NCI-H146 treated with DMSO at 0.1 percent for 48 hours (cell line): ENCODE measurements around the gene KCNH8.
A peak's percentile ranks its signal among the peaks of the same experiment; 100 is the strongest.
"Not testable (repeated sequence)": the region's sequence is repeated elsewhere in the genome, so short reads cannot be mapped to it uniquely, and the experiment has no call there.

Source experiments
- DNase-seq: peaks from one replicate; lab custom pipeline; 2025; ENCODE audit not compliant: unreplicated experiment; lab: John Stamatoyannopoulos, UW

The KCNH8 gene

DNA sequence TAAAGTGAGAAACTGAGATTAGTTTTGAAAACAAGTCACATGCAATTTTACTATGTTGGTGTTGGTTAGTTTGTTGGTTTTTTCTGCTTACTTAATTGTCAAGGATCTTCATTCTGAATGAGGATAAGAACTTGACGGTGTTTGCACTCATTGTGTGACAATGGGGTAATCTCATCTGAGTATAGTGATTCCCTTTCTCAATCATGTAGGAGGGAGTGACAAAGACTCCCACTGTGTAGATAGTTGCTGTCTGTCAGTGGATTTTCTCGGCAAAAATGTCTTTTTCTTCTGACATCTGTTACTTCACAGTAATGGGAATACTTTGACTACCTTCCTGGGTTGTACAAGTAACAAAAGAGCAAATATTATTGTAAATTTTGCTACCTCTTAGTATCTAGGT, 23.5 kb downstream of the KCNH8 start:
- DNase-seq: no peak

DNA sequence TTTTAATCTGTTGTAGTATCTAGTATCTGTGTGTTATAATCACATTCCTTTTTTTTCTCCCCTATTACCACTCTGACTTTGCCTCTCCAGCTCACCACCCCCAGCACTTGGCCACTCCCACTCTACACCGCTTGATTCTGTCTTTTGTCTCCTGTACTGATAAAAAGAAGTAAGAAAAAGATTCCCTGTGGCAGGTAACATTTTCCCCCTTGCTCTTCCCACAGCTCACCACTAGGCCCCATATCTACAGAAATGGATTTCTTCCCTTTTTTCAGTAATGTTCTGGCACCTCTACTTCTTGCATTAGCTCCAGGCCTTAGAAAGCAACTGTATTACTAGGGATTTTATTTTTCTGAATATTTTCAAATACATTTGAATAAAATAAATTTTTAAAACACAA, 25.6 kb downstream of the KCNH8 start:
- peak; percentile 95 for DNase-seq

DNA sequence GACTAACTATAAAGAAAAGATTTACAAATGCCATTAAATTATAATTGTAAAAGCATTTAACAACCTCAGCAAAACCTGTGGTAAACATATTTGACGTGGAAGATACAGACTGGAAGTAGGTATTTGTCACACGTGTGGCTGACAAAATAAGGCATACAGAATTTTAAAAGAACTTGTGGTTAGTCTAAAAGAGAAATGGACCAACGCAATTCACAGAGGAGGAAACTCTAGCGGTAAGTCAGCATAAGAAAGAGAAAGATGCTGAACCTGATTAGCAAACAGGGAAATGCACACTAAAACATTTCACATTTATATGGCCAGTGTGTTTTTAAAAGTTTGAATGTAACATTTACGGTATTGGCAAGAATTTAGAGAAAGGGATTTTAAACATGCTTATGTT, 35.3 kb downstream of the KCNH8 start:
- no peak for DNase-seq

DNA sequence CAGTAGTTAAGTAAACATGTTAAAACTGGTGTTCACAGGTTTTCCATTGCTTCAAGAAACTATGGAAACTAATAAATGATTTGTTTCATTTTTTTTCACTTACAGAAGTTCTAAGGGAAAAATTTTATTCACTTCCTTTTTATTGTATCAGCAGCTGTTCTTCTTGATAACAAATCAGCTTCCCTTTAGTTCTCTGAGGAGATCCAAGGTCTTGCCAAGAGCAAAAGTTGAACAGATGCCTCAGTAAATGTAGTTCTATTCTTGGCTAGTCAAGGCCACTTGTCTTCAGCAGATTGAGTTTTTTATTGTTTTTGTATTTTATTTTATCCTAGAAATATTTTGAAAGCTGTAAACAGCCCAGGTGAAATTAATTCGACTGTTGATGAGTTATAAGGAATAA, 41.8 kb downstream of the KCNH8 start:
- DNase-seq: no peak

DNA sequence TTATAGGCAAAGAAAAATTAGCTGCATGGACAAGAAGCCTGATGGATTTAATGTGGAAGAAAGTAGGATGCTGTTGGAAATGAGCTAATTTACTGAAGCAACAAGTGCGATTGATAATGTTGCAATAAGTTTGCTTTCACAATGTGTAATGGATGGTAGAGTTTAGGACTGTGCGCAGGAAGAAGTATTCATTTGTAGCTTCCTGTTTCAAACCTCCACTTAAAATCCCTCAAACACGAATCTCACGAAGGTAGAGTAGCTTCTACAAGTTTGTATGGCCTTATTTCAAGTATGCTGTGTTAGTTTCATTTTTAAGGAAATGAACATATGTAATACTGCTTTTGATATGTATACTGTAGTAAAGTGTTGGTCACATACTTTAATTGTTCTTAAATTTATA, 42.3 kb downstream of the KCNH8 start:
- no peak for DNase-seq

DNA sequence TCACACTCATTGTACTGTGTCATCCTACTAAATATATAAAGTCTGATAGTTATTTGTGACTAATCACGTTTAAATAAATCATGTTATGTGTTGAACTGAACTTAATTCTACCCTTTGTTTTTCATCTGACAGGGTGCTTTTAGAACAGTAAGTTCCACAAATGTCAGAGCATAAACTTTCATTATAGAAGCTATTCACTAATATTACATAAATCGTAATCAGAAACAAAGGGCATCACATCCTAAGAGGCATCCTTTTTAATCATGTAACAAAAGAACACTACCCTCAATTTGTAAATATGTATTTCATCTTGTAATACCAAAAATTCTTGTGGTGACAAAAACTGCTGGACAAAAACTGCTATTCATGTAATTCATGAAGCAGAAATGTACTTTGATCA, 50.8 kb downstream of the KCNH8 start:
- no peak for DNase-seq

DNA sequence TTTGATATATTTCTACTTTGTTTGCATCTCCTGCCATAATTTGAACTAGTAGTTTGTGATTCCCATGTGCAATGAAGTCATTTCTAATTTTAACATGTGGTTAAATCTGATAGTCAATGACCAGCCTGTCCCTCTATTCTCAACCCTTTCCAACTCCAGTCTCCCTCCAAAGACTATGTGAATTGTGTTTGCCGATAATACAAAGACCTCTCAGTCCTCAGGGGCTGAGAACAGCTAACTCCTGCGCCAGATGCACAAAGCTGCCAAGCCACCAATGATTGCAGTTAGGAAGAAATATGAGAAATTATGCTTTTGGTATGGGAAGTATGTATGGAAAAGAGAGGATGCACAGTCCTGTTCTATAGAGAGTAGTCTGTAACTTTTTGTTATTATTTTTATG, 54.0 kb downstream of the KCNH8 start:
- no peak for DNase-seq

DNA sequence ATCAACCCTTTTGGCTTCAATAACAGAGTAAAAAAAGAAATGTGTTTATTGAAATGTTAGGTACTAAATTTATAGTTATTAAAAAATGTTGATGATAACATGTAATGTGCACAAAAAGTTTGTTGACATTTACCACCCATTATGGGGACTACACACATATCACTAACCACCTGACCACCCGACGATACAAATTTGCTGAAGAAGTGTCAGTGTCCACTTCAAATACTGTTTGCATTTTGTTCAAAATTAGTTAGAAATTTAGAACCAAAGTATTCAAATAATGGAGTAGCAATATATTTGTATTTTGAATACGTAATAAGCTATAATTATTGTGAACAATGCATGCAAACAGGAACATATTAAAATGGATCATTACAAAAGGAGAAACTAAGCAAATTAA, 54.4 kb downstream of the KCNH8 start:
- no peak for DNase-seq

DNA sequence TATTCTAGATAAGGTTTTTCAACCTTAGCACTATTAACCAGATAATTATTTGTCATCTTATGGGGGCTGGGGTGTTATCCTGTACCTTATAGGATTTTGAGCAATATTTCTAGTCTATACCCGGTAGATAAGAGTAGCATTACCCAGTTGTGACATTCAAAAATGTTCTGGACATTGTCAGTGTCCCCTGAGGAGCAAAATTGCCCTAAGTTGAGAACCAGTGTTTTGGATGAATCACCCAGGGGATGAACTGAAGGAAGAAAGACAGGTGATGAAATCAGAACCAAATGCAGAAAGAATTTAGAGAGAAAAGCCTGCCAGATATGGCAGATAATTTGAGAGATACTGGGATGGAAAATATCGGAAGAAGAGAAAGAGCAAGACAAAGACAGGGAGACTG, 58.2 kb downstream of the KCNH8 start:
- no peak for DNase-seq

DNA sequence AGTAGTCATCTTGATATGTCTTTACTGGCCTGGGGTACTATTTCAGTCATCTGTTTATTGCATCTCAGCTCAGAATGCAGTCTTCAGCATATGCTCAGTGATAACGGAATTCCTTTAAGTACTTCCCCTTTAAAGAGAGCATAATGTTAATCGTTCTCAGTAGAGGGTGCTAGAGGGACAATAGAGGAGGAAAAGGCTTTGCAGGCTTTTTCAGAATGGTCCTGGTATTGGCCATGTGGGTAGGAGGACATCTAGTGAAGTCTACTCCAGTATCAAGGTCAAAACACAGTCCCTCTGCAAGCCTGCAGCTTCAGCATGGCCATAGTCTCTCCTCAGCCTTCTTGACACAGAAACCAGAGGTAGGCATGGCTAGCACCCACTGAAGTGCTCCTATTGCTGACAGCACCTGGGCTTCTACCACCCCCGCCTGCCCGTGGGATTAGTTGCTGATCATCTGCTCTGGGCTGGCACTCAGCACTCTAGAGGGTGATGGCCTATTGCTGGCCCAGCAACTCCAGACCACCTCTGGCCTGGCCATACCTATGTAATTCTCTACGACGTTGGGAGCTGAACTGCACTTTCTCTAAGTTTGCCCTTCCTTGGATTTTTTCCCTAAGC, 65.4 kb downstream of the KCNH8 start:
- DNase-seq: no peak

DNA sequence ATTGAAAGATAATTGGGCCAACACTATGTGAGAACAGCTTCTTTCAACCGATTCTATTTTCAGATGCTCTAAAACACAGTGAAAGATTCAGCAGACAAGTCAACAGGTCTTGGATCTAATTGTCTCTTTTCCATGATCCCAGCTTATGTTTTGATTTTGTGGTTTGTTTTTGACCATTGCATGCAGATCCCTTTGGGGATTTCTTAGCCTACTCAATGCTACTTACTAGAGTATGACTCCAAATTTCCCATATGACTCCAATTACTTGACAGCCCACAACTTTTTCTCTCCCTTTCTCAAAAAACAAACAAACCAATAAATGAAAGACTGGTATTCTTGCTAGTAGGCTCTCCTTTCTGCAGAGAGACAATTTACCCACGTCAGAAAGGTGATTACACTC, 67.1 kb downstream of the KCNH8 start:
- no peak for DNase-seq

DNA sequence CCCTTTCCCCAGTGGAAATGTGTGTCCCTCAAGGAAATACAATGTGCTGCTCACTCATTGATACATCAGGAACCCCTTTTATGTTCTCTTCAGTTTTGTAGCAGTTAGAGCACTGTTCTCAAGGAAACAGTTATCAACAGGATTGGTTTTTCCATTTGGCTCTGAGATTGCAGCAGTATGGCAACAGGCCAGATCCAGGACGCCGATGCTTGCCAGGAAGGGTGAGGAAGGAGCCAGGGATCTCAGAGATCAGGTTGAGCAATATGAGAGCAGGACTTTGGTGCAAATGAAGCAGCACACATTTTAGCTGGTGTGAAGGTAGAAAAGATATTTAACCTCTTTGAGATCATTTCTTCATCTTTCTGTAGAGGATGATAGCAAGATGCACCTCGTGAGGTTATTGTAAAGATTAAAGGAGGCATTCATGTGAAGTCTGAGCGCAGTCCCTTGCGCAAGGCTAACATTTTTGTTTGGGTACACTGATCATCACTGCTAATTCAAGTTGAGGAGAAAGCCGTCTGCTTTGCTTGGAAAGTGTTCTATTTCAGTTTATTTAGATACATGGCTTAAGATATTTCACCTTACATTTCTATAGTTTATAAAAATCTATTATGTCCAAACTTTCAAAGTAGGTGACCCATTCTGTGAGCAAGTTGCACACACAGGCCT, 68.5 kb downstream of the KCNH8 start:
- DNase-seq: no peak

DNA sequence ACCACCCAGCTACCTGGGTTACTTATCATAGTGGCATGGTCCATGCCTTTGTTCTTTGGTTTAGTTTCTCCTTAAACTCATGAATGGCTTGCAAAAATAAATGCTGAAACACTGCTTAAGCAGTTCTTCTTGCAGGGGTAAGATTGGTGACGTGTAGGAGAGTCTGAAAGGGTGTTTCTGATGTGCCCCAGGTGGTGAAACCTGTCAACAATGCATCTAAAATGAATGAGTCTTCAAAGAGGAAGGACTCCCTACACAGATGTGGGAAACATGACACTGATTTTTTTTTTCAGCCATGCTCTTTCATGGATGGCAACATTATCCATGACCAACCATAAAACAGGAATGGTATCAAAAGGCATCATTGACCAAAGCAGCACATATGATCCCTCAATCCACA, 72.0 kb downstream of the KCNH8 start:
- DNase-seq: no peak

DNA sequence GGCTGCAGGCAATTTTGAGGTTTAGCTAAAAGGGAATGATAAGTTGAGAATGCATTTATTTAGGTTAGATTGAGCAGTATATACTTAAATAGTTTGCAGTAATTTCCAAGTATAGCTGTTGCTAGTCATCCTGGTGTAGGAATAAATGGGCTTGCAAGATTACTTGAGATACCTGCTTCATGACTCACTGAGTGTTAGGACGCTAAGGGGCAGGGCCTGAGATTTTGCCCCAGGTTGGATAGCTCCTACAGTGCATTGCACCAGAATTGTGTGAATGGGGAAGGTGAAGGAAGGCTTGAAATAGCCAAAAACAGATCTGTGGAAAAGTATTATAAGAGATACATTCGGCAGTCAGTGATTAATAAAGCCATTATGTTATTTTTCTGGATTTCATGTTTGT, 72.8 kb downstream of the KCNH8 start:
- no peak for DNase-seq

DNA sequence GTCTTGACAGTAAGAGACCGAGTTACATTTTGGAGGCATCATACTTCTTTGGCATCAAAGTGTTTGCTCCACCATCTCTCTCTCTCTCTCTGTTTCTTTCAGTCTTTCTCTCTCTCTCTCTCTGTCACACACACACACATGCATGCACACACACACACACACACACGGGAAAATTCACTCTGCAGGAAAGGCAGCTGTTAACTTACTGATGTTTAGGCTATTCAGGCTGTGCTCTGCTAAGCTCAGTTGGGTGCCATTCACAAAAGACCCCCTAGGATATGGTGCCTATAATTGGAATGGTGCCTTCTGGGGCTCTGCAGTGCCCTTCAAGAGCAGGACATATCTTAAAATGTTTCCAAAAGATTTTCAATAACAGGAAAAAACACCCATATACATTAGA, 78.2 kb downstream of the KCNH8 start:
- peak; percentile 70 for DNase-seq

DNA sequence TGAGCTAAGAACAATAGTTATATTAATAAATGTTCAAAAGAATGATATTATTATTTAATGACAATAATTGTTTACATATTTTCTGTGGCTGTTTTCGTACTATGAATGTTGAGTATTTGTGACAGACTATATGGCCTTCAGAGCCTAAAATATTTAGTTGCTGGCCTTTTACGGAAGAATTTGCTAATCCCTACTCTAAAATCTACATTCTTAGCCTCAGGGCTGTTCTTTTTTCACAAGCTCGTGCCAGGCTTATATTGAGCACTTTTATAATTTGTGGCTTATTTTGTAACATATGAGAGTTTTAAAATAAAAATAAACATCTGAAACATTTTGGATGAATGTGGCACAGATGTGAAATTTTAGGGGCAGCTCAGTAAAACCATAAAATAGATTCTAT, 79.9 kb downstream of the KCNH8 start:
- no peak for DNase-seq

DNA sequence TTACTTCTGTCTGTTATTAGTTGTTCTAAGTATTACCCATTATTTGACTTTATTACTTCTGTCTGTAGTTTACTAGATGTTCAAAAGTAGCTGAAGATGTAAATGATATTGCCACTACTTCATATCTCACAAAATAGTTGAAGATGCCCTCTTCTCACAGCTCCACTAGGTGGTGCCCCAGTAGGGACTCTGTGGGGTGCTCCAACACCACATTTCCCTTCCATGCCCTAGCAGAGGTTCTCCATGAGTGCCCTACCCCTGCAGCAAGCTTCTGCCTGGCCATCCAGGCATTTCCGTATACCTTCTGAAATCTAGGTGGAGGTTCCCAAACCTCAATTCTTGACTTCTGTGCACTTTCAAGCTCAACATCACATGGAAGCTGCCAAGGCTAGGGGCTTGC, 80.8 kb downstream of the KCNH8 start:
- no peak for DNase-seq

DNA sequence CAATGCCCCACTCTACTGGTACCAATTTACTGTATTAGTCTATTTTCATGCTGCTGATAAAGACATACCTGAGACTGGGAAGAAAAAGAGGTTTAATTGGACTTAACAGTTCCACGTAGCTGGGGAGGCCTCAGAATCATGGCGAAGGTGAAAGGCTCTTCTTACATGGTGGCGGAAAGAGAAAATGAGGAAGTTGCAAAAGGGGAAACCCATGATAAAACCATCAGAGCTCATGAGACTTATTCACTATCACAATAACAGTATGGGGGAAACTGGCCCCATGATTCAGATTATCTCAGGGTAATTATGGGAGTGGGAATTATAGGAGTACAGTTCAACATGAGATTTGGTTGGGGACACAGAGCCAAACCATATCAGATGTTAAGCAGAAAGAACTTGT, 81.6 kb downstream of the KCNH8 start:
- DNase-seq: not testable (repeated sequence)

DNA sequence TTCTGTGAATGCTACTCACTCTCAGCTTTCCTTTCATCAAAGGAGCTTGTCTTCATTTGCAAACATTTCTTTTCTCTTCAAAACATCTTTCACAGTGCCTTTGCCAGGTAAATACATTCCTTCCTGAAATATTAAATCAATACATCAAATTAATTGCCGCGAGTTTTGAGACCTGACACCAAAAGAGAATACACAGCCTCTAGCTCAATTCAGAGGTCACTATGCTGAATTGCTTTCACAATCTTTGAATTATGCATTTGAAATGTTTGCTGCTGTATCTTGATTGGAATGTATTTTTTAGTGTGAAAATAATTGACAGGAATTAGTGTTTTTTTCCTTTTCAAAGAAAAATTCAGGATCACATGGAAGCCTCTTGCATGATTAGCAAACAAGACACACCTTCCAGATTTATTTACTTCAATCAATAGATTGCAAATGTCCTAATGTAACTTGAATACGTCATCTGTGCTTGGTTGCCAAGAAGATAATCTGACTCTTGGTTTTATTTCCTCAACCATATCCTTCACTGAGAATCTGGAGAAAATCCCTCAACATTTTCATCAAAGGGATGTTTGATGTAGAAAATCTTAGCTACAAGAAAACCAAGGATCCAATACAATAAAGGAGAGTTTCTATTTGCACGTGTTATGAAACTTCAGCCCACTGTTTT, 83.6 kb downstream of the KCNH8 start:
- no peak for DNase-seq

DNA sequence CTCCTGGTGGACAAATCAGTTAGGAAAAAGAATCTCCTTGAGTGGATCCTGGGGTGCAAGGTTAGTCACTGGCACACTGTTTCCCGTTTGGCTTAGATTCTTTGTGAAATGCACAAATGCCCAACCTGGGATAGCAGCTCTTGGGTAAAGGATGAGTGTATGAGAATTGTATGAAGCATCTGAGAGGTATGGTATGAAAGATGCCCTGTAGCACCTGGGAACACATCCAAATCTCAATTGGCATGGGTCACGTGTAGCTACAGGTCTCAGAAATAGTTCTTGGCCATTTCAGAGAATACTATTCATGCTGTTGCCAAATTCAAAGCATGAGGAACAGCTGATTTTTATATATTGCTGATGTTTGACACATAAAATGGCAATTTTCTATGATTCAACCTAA, 84.3 kb downstream of the KCNH8 start:
- DNase-seq: no peak

DNA sequence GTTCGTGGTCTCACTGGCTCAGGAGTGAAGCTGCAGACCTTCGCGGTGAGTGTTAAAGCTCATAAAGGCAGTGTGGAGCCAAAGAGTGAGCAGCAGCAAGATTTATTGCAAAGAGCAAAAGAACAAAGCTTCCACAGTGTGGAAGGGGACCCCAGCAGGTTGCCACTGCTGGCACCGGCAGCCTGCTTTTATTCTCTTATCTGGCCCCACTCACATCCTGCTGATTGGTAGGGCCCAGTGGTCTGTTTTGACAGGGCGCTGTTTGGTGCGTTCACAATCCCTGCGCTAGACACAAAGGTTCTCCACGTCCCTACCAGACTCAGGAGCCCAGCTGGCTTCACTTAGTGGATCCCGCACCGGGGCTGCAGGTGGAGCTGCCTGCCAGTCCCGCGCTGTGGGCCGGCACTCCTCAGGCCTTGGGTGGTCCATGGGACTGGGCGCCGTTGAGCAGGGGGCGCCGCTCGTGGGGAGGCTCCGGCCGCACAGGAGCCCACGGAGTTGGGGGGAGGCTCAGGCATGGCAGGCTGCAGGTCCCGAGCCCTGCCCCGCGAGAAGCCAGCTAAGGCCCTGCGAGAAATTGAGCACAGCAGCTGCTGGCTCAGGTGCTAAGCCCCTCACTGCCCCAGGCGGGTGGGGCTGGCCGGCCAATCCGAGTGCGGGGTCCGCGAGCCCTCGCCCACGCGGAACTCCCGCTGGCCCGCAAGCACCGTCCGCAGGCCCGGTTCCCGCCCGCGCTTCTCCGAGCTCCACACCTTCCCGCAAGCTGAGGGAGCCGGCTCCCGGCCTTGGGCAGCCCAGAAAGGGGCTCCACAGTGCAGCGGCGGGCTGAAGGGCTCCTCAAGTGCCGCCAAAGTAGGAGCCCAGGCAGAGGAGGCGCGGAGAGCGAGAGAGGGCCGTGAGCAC, 85.8 kb downstream of the KCNH8 start:
- DNase-seq: peak; percentile 54

DNA sequence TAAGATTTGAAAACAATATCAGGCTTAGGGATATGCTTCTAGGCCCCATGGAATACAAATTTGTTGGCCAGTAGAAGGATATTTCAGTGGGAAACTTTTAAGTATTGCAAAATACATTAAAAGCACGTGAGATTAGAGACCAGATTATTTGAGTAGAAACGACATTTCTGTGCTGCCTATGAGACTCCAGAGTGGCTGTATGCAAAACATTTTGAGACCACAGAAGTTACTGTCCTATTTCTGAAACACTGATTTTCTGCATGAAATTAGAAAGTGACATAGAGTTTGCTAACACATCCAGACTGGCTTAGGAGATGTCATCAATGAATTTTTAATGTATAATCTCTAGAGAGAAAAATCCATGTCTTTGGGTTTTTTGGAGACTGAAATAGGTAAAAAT, 99.8 kb downstream of the KCNH8 start:
- DNase-seq: no peak
